Hematopoietic multipotent progenitor cell treated with erythropoietin and hydrocortisone succinate and interleukin-3 and kit ligand, for 4 days (in vitro differentiated cells): ENCODE results near the gene SPON2.
A peak's percentile ranks its signal among the peaks of the same experiment; 100 is the strongest.

Experiments used
- DNase-seq: peaks from one replicate; pipeline ENCODE4 v3.0.0-alpha.2; 2015

Gene SPON2

GRCh38 chr4:1171311-1172227 lies 814 bp downstream of the SPON2 start:
- DNase-seq: peak; percentile 70

- no peak for DNase-seq
Observed at GRCh38 chr4:1170976-1171310, 1.4 kb downstream of the SPON2 start.

- no peak for DNase-seq
Observed at GRCh38 chr4:1170156-1170975, 2.0 kb downstream of the SPON2 start.

DNA sequence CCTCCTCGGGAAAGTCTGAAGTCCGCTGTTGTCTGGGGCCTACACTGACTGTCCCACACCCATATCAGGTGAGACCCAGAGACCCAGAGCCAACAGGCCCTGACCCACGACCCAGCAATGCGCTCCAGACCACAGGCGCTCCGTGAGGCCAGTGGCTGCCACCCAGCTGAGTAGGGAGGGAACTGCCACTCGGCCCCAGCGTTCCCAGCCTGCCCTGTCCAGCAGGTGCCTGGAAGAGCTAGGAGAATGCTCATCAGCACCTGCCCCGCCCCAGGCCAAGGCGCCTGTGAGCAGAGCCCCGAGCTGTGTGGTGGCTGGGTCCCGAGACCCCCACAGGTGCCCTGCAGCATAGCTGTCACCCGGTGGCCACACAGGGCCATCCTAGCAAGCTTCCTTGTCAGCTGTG lies 2.7 kb downstream of the SPON2 start:
- no peak for DNase-seq

- DNase-seq: no peak
Observed at GRCh38 chr4:1169171-1169671, 3.2 kb downstream of the SPON2 start.

DNA sequence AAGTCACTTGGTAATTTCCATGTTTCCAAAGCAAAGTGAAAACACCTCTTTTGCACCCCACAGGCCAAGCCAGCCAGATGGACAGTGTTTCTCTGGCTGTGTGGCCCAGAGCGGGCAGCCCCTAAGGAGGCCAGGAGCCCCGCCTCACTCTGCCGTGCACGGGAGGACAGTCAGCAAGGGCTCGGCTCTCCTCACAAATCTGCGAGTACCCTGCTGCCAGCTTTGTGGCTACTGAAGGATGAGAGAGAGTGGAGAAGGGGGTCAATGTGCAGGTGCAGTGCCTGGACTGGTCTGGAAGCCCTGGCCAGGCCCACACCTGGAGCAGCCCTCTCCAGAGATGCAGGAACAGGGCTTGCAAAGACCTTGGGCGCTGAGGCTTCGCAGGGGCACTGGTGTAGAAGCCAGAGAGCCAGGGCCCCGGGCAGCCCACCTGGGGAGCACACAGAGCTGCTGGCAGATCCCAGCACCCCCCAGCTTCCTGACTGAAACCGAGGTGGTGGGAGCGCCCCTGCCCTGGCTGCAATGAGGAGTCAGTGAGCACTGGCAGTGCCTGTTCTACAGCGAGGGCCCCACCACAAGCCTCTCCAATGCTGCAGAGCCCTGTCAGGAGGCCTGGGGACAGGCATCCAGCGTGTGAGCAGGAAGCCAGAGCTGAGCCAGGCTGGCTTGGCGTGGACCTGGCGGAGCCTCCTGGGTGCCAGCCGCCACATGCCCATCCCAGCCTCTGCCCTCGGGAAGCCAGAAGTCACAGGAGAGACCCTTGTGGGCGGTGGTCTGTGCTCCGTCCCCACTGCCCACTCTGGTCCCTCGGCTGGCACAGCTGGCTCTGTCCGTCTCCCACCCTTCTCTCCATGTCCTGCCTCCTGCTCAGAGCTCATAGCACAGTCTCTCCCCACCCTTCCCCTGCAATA lies 3.9 kb downstream of the SPON2 start:
- no peak for DNase-seq

GRCh38 chr4:1167244-1167949 lies 5.0 kb downstream of the SPON2 start:
- DNase-seq: peak; percentile 95

- no peak for DNase-seq
Observed at GRCh38 chr4:1166509-1167243, 5.7 kb downstream of the SPON2 start.

- no peak for DNase-seq
Observed at GRCh38 chr4:1164956-1165545, 7.3 kb downstream of the SPON2 start.

DNA sequence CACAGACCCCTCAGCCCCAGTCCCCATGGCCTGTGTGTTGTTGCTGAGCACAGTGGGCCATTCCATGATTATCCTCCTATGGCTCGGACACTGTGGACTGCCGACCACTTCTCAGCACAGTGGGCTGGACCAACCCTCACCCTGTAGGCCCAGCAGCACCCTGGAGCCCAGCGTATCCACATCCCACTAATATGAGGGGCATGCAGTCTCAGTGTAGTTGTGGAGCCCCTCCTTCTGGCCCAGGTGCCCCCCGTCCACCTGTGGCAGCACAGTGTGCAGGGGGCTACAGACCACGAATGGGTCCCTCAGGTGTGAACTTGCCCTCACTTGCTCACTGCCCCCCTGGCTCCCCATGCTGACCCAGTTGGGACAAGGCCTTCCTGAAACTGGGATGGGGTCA lies 7.9 kb downstream of the SPON2 start:
- no peak for DNase-seq

GRCh38 chr4:1164040-1164439 lies 8.3 kb downstream of the SPON2 start:
- no peak for DNase-seq

DNA sequence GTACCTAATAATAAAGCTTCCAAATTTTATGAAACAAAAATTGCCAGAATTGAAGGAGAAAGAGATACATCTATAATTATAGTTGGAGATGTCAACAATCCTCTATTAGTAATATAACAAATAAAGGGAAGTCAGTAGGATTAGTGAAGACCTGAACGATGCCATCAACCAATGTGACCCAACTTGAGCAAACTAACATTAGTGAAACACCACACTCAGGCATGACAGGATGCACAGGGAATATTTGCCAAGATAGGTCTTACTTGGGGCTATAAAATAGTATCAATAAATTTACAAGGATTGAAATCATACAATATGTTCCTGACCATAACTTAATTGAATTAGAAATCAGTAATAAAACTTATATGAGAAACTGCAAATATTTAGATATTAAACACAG lies 12.0 kb downstream of the SPON2 start:
- DNase-seq: no peak

DNA sequence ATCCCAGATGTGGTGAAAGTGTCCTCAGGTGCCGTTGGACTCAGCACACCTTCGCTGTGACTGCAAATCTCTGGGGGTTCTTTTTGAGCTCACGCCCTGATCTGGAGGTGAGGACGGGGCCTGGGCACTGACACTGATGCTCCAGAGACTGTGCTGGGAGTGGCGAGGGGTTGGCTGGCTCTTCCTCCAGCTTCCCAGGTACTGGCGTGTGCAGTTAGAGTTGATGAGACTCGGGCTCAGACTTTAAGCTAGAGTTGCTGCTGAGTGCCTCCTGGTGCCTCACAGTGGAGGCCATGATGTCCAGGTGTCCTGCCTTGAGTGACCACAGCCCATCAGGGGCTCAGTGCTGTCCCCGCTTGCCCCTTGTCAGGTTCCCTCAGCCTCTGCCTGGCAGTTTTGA lies 16.3 kb downstream of the SPON2 start:
- DNase-seq: no peak

DNA sequence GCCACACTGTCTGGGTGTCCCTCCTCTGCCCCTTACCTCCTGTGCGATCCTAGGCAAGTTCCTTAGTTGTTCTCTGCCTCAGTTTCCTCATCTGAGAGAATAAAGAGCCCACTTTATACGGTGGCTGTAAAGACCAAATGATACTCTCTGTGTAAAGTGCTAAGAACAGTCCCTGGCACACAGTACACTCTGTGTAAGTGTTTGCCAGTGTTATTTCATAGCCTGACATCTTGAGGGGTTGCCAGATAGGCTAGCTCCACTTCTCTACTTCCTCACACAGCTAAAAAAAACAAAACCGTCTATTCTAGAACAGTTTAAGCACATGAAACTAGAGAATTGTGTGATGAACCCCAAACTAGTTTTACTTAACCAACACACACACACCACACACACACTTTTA lies 17.1 kb downstream of the SPON2 start:
- no peak for DNase-seq

DNA sequence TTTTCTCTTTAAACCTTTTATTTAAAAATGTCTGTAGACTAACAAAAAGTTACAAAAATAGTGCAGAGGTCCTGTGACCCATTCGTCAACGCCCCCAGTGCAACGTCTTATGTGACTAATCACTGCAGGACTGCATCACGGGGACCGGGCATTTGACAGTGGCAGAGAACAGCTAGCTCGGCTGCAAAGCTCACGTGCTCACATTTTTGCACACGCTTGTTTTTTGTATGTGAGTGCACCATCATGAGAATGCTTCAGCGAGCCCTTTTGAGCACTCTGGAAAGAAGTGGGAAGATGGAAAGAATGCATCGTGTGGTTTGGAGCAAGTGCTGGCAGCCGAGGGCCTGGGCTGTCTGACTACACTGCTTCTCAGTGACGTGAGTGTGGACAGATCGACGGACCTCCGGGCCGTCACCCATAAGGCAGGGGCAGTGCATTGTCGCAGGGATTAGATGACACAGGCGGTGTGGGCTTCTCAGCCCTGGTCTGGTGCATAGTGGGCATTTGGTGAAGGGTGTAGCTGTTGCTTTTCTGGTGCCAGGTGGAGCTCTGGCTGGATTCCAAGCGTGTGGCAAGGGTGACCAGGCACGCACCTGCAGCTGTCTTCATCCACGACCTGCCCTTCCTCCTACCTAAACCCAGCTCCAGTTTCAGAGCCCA lies 17.7 kb downstream of the SPON2 start:
- DNase-seq: no peak

DNA sequence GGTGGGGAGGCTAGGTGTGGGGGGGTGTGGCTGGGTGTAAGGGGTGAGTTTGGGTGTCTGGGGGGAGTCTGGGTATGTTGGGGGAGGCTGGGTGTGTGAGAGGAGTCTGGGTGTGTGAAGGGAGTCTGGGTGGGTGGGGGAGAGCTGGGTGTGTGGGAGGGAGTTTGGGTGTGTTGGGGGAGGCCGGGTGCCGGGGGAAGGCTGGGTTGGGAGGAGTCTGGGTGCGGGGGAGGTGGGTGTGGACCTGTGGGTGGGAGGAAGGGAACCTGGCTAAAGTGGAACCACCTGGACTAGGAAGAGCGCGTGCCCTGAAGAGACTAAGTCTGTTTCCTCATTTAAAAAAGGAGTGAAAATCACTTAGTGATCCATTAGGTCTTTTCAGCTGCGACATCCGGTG lies 18.3 kb downstream of the SPON2 start:
- DNase-seq: no peak

GRCh38 chr4:1153567-1154090 lies 18.8 kb downstream of the SPON2 start:
- no peak for DNase-seq

DNA sequence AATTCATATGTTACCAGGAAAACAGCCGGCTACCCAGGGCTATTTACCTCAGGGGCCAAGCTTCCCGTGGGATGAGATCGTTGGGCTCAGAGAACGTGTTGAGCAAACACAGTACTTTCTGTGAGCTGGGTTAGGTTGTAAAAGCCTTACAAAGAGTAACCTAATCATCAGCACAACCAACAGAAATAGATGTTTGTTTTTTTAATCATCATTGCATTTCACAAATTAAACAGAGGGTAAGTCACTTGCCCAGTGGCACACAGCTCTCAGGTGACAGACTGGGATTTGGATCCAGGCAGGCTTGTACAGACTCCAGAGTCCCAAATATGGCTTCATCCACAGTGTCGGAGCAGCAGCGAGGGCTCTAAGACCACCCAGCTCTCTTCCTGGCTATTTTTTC lies 20.1 kb downstream of the SPON2 start:
- DNase-seq: no peak

DNA sequence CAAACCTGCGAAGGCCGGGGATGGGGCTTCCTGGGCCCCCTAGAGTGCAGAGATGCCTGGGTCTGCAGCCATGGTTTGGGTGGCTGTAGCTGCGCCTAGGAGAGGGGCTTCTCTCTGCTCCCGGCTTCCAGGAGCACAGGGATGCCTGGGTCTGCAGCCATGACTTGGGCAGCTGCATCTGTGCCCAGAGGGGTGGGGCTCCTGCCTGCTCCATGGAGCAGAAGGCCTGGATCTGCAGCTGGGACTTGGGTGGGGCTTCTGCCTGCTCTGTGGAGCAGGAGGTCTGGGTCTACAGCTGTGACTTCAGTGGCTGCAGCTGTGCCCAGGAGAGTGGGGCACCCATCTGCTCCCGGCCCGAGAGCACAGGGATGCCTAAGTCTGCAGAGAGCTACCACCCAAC lies 20.8 kb downstream of the SPON2 start:
- DNase-seq: no peak

DNA sequence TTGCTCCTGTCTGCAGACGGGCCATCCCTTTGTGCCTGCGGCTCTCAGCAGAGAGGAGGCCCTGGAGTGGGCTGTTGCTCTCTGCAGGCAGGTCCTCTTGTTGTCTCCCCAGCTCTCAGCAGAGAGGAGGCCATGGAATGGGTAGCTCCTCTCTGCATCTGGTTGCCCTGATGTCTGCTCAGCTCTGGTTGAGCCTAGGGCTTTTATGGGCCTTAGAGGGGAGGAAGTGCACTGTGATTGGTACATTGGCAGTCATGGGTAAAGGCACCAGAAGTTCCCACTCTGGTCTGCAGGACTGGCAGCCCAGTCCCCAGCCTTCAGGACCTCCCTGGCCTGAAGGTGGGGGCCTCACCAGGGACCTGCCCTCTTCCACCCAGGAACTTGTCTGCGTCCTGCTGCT lies 21.5 kb downstream of the SPON2 start:
- no peak for DNase-seq
